AG04450 (cell line): ENCODE data around the gene DYRK4. TPM values are rescaled to one million over a fixed set of nuclear protein-coding genes. Genes with fewer than 3 reads are reported as not detected.

Experiments
- CTCF ChIA-PET: fragments of 300-600, 350-600 bp; formaldehyde crosslinking; extraction: SDS; loops from one replicate; lab custom pipeline; 2022; ENCODE audit warnings: antibody characterized with exemption, inconsistent platforms; lab: Charles Lee
- POLR2A ChIA-PET: fragments of 350-600 bp; formaldehyde crosslinking; extraction: SDS; loops from one replicate; lab custom pipeline; 2021; ENCODE audit warnings: antibody characterized with exemption, inconsistent platforms; lab: Yijun Ruan, JAX
- DNase-seq: peaks from one replicate; pipeline ENCODE4 v3.0.0-alpha.2; 2011; ENCODE audit warnings: low read depth, low spot score
- H3K27ac ChIP-seq: one replicate; pipeline ENCODE4 v1.5.1; 2012; ENCODE audit warnings: low read depth, low read length, control low read depth
- H3K27me3 ChIP-seq: one replicate; pipeline ENCODE4 v1.6.0; 2012; ENCODE audit warnings: low read length; ENCODE audit not compliant: control insufficient read depth, insufficient read depth
- H3K4me3 ChIP-seq: 2 replicates; pipeline ENCODE4 v1.5.1; 2011; ENCODE audit warnings: mild to moderate bottlenecking, low read depth, low read length, control low read depth
- H3K9me3 ChIP-seq: 2 replicates; pipeline ENCODE4 v1.5.1; 2012; ENCODE audit warnings: low read length; ENCODE audit not compliant: control insufficient read depth, insufficient read depth
- CTCF ChIP-seq: IDR thresholded peaks from 2 replicates; pipeline ENCODE4 v1.5.1; 2011; ENCODE audit warnings: low read depth, low read length, control low read depth, inconsistent platforms
- polyA plus RNA-seq: library from polyadenylated mRNA; depleted of rRNA; stranded (reverse); fragments of >200 nt; gene quantifications from 2 replicates; pipeline ENCODE4 v1.2.3, GENCODE V29; 2011

DYRK4 gene
- polyA plus RNA-seq, 1 experiment = 71.9 TPM

GRCh38 chr12:4530160-4530559, 31.8 kb upstream of the DYRK4 start:
- TF ChIP-seq CTCF = no peak
- Histone ChIP-seq H3K27me3 (no peaks in the 10 kb centered on the region), H3K9me3 (no peaks in the 10 kb centered on the region), H3K4me3 (no peak overlapping the region), H3K27ac (no peak overlapping the region)
- ChIA-PET POLR2A (no interaction called here), CTCF (interaction anchor here (0.6 to 1.6 kb wide), 2 partner anchors 110 to 223 kb away, joined by 4 to 6 read pairs; no protein-coding TSS in a partner anchor)
- DNase-seq = no peak

DNA sequence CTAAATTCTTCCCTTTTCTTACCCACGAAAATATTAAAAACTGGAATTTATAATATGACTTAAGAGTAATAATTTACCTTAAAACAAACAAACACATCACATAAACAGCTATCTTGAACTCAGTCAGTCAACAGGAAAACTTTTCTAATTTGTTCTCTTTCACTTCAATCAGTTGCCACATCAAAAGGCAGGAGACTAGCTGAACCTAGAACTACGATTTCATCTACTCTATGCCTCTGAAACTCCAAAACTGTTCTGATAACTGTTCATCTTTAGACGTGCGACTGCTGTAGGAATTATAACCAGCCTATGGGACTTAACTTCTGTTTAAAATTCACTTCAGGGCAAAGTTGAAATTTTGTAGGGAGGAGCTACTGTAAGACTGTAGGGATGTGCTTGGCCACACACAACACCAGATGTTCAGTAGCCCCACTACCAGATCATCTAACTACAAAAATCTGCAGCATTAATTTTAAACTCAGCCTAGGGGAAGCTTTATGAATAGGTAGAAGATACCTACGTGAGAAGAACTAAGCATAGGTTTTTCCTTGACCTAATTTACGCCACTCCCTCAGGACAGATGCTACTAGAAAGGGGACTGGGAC, 30.9 kb upstream of the DYRK4 start:
- no peak for TF ChIP-seq CTCF

DNA sequence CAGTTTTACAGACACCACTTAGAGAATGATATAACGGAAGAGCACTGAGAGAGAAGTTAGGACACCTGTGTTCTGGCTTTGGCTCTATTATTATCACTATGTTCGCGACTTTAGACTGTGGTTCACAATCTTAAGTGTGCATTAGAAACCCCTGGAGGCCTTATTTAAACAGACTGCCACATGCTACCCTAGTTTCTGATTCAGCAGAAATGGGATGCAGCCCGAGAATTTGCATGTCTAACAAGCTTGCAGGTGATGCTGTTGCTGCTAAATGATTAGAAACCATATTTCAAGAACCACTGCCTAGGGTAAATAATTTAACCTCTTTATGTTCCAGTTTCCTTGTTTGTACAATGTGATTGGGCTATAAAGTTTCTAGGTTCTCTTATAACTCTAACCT, 26.9 kb upstream of the DYRK4 start:
- Histone ChIP-seq H3K9me3 (no peaks in the 10 kb centered on the region), H3K27ac (no peak overlapping the region), H3K4me3 (no peak overlapping the region), H3K27me3 (no peaks in the 10 kb centered on the region)
- no peak for DNase-seq
- CTCF ChIA-PET = interaction anchor here (0.7 to 1.3 kb wide), 2 partner anchors 114 to 258 kb away, joined by 3 to 4 read pairs; no protein-coding TSS in a partner anchor
- POLR2A ChIA-PET = no interaction called here
- no peak for TF ChIP-seq CTCF

More for the DNA sequence above, 30.9 kb upstream of the DYRK4 start:
- Histone ChIP-seq H3K27ac (no peak overlapping the region), H3K4me3 (no peak overlapping the region), H3K27me3 (no peaks in the 10 kb centered on the region), H3K9me3 (no peaks in the 10 kb centered on the region)
- DNase-seq = no peak
- ChIA-PET CTCF (interaction anchor here (1.6 kb wide), 1 partner anchor 110 kb away, joined by 6 read pairs; no protein-coding TSS in a partner anchor), POLR2A (no interaction called here)

DNA sequence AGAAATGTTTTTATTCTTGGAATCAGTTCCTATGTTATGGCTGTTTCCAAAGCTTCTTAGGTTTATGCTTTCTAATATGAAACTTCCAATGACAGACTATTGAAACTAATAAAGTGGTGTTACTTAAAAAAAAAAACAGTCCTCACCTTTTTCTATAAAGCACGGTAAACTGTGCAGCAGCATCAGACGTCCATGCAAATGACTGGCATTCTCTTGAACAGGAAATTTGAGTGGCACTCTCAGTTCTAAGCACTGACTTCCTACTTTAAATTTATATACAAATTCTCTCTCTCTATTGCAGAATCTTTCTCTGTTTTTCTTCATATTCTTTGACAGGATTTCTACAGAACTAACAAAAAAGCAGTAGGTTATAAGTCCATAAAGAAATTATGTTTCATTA, 26.1 kb upstream of the DYRK4 start:
- ChIA-PET POLR2A (no interaction called here), CTCF (interaction anchor here (0.7 kb wide), 1 partner anchor 115 kb away, joined by 3 read pairs; no protein-coding TSS in a partner anchor)
- TF ChIP-seq CTCF = no peak
- H3K9me3 ChIP-seq = no peaks in the 10 kb centered on the region
- no peak for DNase-seq
- no peak overlapping the region for H3K27ac ChIP-seq
- H3K27me3 ChIP-seq = no peaks in the 10 kb centered on the region
- H3K4me3 ChIP-seq = no peak overlapping the region
